ENCODE measurements around the gene TC2N.
"Not testable (repeated sequence)": the region's sequence is repeated elsewhere in the genome, so short reads cannot be mapped to it uniquely, and the experiment has no call there.

The TC2N gene

GRCh38 chr14:91866511-91867295 is 633 bp downstream of the TC2N start:
- no peak for DNase-seq

- DNase-seq, result no peak
These were observed 1.3 kb downstream of the TC2N start for GRCh38 chr14:91866061-91866460.

DNA sequence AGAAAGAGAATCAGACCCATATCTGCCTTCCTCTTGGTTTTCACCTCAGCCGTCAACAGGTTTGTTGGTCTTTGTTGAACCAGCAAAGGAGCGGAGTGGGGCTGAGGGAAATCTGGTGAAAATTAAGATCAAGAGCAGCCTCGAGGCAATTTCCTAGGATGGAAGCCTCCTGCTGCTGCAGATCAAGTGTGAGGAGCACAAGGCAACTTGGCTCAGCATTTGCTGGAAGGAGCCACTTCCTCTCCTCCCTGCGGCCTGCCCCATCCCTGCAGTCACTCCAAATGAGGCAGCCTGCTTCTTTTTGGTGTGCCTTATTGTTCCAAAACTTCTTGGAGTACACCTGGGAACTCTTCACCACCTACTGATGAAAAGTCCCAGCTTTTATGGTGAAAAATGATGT is 4.9 kb downstream of the TC2N start:
- DNase-seq, result no peak

DNA sequence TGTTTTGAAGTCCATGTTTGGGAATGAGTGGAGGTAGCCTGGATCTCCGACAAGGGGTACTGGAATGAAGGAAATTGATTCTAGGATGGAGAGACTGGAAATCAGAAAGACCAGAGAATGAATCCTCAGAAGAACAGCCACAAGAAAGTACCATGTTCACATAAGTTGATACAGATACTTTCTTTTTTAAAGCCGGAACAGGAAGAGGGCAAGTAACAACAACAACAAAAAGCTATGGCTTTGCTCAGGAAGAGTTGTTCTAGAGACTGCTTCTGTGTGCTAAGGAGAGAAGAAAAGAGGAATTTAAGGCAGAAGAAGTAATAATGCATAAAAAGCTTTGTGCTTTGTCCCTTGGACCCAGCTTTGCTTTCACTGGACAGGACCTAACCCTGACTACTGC is 6.2 kb downstream of the TC2N start:
- DNase-seq, result no peak

DNA sequence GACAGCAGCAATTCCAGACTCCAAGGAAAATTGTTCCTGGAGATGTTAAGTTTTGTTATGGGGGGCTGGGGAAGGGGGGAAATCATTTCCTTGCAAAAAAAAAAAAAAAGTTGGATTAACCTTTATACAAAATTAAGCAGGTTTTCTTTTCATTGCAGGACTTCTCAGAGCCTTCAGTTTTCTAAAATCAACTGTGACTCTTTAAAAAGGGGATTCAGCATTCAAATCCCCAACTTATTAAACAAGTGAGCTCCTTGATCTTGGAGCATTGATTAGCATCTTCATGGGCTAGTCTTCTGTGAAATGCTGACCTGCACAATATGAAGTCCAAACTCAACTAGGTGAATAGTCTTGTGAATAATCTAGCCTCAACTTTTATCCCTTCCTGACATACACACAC is 7.1 kb downstream of the TC2N start:
- DNase-seq, result no peak

DNA sequence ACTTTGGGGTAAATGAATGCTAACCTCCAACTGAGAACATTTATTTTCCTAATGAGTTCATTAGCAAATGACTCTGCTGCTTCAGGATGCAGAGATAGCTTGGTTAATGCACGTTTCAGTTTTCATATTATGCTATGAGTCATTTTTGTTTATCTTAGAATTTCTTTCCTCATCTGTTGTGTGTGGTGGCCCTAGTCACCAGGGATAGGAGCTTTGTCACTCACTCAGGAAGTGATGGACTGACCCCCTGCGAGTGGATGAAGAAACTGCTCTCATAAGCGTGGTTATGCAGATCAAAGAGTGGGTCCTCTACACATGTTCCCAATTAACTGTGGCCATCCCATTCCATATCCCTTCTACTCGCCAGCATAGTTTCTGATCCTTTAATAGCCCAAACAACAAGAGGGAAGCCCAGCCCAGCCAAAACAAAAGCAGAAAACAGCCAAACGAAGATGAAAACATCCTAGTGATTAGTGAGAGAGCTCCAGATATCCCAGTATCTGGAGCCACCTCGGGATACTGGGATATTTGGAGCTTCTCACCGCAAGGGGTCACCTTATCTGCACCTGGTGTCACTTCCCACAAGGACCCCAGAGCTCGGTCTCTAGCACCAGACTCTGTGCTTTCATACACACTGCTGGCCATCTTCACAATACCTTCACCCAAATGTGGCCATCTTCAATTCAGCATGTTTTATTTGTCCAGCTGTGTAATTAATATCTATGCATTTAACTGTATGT is 8.6 kb downstream of the TC2N start:
- no peak for DNase-seq

- DNase-seq, result no peak
These were observed 9.7 kb downstream of the TC2N start for GRCh38 chr14:91857614-91858013.

DNA sequence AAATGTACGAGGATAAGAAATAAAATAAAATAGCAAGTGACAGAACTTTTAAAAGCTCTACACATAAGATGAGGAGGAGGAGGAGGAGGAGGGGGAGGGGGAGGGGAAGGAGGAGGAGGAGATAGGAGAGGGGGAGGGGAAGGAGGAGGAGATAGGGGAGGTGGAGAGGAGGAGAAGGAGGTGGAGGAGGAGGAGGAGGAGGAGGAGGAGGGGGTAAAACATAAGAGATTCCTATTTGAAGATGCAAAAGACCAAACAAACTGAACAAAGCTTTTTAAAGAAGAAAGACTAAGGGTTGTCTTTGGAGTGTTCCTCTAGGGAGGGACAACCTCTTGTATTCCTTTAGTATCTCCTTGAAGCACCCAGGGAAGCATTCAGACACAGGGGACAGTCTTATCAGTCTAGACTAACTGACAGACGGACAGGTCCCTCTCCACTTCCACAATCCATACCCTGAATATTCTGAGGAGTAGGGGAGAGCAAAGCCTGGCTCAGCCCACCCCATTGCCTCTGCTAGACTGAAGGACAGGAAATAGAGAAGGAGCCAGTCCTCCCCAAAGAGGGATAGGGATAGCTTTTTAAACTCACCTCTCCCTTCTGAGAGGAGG is 12.9 kb downstream of the TC2N start:
- DNase-seq, result no peak

- no peak for DNase-seq
These were observed 15.8 kb downstream of the TC2N start for GRCh38 chr14:91851563-91851962.

DNA sequence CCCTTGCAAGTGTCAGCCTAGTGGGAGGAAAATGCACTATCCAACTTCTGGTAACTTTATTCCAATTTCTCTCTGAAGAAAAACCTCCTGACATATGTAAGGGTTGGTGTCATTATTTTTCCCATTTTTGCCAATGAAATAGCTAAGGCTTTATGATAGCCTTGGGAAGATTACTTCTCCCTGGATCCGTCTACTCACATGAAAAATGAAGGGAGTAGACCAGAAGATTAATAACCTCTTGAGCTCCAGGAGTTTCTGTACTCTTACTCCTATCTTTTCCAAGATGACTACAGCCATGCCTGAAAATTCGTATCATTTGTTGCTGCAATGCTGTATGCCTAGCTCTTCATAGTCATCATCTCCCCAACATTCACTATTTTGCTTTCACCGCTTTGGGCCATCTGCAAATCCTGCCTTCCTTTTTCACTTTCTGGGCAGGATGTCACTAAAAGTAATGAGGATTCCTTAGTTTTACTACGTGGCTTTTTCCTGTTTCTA is 18.8 kb downstream of the TC2N start:
- no peak for DNase-seq

GRCh38 chr14:91847693-91848092 is 19.6 kb downstream of the TC2N start:
- DNase-seq, result no peak

DNA sequence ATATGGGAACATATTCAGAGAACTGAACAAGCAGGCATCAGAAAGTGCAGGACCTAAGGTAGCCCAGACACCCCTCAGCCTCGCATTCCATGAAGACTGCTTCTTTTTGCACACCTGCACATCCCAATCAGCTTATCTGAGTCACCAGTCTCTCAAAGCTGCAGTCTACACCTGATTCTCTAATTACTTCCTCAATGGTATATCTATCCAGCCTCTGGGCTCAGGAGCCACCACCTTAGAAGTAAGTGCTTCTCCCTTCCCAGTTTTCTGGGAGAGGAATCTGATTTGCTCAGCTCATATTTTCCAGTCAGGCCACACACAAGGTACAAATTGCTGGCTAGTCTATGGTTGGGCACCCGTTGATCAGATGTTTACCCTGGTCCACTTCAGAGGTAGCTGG is 21.7 kb downstream of the TC2N start:
- DNase-seq, result no peak

DNA sequence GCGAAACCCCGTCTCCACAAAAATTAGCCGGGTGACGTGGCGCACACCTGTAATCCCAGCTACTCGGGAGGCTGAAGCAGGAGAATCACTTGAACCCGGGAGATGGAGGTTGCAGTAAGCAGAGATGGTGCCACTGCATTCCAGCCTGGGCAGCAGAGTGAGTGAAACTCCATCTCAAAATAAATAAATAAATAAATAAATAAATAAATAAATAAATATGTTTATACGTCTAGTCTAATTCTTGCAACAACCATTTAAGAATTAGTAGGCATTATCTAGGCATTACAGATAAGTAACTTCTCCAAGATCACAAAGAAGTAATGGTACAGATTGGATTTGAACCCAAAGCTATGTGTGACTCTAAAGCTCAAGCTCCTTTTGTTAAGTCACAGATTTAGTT is 22.3 kb downstream of the TC2N start:
- not testable (repeated sequence) for DNase-seq

DNA sequence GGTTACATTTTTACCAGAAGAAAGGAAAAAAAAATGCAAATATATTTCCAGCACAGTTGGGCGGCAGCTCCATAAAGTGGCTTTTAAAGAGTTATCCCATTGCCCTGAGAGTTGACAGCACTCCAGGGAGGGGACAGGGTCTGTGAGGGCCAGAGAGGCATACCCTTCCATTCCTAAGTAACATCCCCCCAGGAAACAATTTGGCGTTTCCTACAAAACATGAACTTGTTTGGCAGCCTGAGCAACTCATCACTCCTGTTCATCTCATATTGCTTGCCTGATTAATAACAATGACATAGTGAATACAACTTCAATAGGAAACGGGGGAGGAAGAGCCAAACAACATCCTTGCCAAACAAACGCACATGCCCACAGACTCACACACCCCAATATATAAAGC is 23.3 kb downstream of the TC2N start:
- DNase-seq, result no peak

DNA sequence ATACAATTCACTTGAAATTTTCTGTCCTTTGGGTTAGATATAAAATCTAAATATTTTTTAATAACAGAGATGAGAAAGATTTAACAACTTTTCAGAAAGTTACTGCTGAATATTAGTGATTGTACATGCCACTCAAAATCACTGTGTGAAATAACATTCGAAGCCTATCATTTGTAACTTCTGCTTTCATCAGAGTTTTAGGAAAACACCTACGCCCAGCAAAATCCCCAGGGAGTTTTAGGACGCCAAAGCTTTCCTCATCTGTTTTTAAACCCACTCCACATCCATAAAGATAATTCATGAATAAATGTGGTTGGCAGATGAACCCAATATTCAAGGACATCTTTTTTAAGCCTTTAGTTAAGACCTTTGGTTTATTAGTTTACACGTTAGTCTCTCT is 23.9 kb downstream of the TC2N start:
- DNase-seq, result no peak

- DNase-seq, result no peak
These were observed 26.3 kb downstream of the TC2N start for GRCh38 chr14:91841065-91841464.

- DNase-seq, result no peak
These were observed 27.6 kb downstream of the TC2N start for GRCh38 chr14:91839749-91840148.

DNA sequence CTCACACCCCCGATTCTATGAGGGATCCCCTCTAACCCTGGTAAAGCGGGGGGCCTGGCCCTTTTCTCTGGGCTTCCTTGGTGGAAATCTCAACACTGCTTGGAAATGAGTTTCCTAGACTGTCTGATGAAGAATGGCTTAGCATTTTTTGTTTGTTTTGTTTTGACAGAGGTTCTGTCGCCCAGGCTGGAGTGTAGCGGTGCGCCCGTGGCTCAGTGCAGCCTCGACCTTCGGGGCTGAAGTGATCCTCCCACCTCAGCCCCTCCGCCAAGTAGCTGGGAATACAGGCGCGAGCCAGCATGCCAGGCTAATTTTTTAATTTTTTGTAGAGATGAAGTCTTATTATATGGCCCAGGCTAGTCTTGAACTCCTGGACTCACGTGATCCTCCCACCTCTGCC is 30.3 kb downstream of the TC2N start:
- DNase-seq, result no peak

GRCh38 chr14:91835920-91836843 is 31.2 kb downstream of the TC2N start:
- DNase-seq, result peak; percentile 45

DNA sequence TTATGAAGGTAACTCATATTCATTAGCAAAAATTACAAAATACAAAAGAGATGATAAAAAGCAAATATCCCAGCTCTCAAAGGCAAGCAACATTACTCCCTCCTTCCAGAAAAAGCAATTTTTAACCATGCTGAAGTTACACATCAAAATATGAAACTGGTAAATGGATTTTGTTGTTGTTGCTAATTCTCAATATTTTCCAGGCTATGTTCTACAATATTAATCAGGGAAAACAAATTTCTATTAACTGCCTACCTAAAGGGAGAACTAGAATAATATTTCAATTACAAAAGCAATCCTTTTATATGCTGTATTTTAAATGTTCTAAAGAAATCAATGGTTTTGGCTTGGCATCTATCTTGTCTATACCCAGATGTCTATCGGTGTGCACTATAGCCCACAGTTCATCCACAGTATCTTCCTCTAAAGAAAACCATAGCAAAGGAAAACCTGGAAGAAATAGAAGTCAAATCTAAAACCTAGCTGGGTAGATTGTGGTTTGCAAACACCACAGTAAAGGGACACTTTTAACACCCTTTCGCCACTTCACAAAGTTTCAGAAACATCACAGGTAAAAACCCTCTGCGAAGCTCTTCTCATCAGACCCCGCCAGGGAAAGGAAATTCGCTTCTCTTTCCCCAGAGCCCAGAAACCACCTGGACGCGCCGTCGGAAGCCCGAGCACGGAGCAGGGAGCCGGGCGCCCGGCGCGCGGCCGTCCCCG is 32.0 kb downstream of the TC2N start:
- DNase-seq, result no peak

GRCh38 chr14:91834571-91834970 is 32.8 kb downstream of the TC2N start:
- DNase-seq, result no peak

DNA sequence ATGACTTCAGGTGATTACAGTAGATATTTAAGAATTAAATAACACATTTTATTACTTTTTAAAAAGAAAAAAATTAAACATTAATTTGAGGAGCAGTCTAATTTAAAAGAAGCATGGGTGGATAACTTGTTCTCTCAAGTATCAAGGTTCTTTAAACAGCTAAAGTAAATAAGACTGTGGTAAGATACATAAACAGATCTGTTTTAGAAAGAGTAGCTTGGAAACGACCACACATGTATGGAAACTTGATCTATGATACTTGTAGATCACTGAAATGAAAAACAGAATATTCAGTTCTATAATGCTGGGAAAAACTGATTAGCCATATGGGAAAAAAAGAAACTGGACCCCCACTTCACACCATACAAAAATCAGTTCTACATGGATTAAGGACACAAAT is 36.0 kb downstream of the TC2N start:
- no peak for DNase-seq

Data from Kasumi-1 (cell line).